Ishikawa (cell line): ENCODE results near the gene TJP2.

Experiments used
- CEBPB ChIP-seq: IDR thresholded peaks from 2 replicates; pipeline ENCODE4 v1.6.1; 2012
- CREB1 ChIP-seq: IDR thresholded peaks from 2 replicates; pipeline ENCODE4 v1.6.1; 2012; ENCODE audit warnings: low read depth
- EGR1 ChIP-seq: IDR thresholded peaks from 2 replicates; pipeline ENCODE4 v1.6.1; 2012
- EP300 ChIP-seq: IDR thresholded peaks from 2 replicates; pipeline ENCODE4 v1.6.1; 2012; ENCODE audit warnings: borderline replicate concordance
- FOXM1 ChIP-seq: IDR thresholded peaks from 2 replicates; pipeline ENCODE4 v1.6.1; 2012; ENCODE audit warnings: low read depth, borderline replicate concordance
- NFIC ChIP-seq: IDR thresholded peaks from 2 replicates; pipeline ENCODE4 v1.6.1; 2012
- RAD21 ChIP-seq: IDR thresholded peaks from 2 replicates; pipeline ENCODE4 v1.6.1; 2012; ENCODE audit warnings: low read depth
- TAF1 ChIP-seq: IDR thresholded peaks from 2 replicates; pipeline ENCODE4 v1.6.1; 2012; ENCODE audit warnings: low read depth, mild to moderate bottlenecking
- TCF12 ChIP-seq: IDR thresholded peaks from 2 replicates; pipeline ENCODE4 v1.6.1; 2012; ENCODE audit warnings: low read depth
- TEAD4 ChIP-seq: IDR thresholded peaks from 2 replicates; pipeline ENCODE4 v1.6.1; 2012
- YY1 ChIP-seq: IDR thresholded peaks from 2 replicates; pipeline ENCODE4 v1.6.1; 2012; ENCODE audit warnings: low read depth
- ZBTB7A ChIP-seq: IDR thresholded peaks from 2 replicates; pipeline ENCODE4 v1.6.1; 2012; ENCODE audit warnings: low read depth
- TF ChIP-seq, protein P1 (sequence below): IDR thresholded peaks from 2 replicates; pipeline ENCODE4 v1.6.1; 2012; ENCODE audit warnings: low read depth, mild to moderate bottlenecking
- TF ChIP-seq, protein P2 (sequence below): IDR thresholded peaks from 2 replicates; pipeline ENCODE4 v1.6.1; 2012

DNA sequence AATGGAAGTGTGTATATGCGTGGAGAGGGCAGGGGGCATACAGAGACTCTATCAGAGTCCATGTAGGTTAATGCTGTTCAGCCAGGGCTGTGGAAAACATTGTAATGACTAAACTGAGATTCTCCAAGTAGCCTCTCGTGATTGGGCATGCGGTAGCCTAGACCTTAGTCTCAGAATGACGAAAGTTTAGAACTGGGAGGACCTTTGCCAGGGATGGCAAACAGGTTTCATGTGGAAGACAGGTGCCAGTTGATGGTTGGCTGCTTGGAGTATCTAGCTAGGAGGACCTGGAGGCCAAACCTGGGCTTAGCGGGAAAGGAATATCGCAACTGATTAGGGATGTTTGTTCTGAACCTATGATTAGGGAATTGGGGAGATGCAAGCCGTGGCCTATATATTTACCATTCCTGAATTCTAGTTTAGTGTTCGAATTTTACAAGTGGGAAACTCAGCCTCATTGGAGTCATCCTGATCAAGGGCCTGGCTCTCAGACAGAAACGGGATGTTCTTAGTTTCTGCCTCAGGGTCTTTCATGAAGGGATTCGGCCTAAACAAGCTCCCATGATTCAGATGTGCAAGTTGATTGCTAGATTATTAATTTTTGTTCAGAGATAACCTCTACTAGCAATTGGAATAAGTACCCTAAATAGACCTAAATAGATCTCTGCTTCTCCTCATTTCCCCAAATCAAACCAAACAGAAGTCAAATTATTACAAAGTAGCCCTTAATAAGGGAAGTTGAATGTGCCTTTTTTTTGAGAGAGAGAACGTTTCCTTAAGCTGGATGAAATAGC, 26.8 kb upstream of the TJP2 start:
- no peak for TF ChIP-seq TAF1
- TF ChIP-seq EGR1 = no peak
- TF ChIP-seq, protein P1, sequence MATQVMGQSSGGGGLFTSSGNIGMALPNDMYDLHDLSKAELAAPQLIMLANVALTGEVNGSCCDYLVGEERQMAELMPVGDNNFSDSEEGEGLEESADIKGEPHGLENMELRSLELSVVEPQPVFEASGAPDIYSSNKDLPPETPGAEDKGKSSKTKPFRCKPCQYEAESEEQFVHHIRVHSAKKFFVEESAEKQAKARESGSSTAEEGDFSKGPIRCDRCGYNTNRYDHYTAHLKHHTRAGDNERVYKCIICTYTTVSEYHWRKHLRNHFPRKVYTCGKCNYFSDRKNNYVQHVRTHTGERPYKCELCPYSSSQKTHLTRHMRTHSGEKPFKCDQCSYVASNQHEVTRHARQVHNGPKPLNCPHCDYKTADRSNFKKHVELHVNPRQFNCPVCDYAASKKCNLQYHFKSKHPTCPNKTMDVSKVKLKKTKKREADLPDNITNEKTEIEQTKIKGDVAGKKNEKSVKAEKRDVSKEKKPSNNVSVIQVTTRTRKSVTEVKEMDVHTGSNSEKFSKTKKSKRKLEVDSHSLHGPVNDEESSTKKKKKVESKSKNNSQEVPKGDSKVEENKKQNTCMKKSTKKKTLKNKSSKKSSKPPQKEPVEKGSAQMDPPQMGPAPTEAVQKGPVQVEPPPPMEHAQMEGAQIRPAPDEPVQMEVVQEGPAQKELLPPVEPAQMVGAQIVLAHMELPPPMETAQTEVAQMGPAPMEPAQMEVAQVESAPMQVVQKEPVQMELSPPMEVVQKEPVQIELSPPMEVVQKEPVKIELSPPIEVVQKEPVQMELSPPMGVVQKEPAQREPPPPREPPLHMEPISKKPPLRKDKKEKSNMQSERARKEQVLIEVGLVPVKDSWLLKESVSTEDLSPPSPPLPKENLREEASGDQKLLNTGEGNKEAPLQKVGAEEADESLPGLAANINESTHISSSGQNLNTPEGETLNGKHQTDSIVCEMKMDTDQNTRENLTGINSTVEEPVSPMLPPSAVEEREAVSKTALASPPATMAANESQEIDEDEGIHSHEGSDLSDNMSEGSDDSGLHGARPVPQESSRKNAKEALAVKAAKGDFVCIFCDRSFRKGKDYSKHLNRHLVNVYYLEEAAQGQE = no peak
- no peak for TF ChIP-seq TEAD4
- no peak for TF ChIP-seq YY1
- TF ChIP-seq TCF12 = no peak
- no peak for TF ChIP-seq RAD21
- TF ChIP-seq CEBPB = no peak
- TF ChIP-seq ZBTB7A = no peak
- TF ChIP-seq EP300 = no peak
- TF ChIP-seq, protein P2, sequence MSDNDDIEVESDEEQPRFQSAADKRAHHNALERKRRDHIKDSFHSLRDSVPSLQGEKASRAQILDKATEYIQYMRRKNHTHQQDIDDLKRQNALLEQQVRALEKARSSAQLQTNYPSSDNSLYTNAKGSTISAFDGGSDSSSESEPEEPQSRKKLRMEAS = no peak
- TF ChIP-seq CREB1 = no peak
- TF ChIP-seq NFIC = no peak
- no peak for TF ChIP-seq FOXM1
